Stimulated activated memory B cell treated with anti-CD40 and anti-IgM and Interleukin-4, amounts not matched to agents 10 μg/mL and 1 μg/mL and 100 μg/mL, for 72 hours (primary cell): ENCODE measurements around the gene C12orf54.

ENCODE experiments used
- ATAC-seq: fragments of 150-1000 bp; cut with Tn5 transposase; 2 replicates; pipeline ENCODE4 v1.10.0; 2021
- H3K27ac Mint-ChIP-seq: one replicate; pipeline ENCODE4 v1.8.0; 2022; ENCODE audit warnings: mild to moderate bottlenecking, mixed read lengths
- H3K27me3 Mint-ChIP-seq: one replicate; pipeline ENCODE4 v1.8.0; 2022; ENCODE audit warnings: mixed read lengths
- H3K36me3 Mint-ChIP-seq: one replicate; pipeline ENCODE4 v1.8.0; 2022; ENCODE audit warnings: mixed read lengths
- H3K4me1 Mint-ChIP-seq: one replicate; pipeline ENCODE4 v1.8.0; 2022; ENCODE audit warnings: mixed read lengths
- H3K4me3 Mint-ChIP-seq: one replicate; pipeline ENCODE4 v1.8.0; 2022; ENCODE audit warnings: mild to moderate bottlenecking, moderate library complexity, mixed read lengths
- H3K9me3 Mint-ChIP-seq: one replicate; pipeline ENCODE4 v1.8.0; 2022; ENCODE audit warnings: mixed read lengths

The C12orf54 gene

DNA sequence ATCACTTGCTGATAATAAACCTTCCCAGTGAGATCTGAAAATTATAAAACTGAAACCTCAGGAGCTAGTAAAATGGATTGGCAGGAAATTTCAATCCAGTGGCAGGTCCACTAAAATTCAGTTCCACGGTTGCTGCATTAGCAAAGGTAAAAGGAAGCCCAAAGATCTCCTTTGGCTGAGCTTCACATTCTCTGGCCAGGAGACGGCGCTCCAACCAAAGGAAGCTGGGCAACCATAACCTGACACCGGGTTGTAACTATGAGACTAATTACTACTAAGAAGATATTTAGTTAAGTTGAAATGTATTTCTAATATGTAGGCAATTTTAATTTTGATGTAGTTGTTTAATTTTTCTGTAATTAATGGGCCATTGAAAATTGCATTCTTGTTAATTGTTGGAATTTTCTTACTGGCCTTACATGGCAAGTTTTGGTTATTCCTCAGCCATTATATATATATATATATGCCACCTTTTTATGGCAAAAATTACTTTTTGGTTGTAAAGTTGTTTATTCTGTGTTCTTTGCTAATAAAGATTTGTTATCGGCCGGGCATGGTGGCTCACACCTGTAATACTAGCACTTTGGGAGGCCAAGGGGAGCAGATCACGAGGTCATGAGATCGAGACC is 60.1 kb downstream of the C12orf54 start:
- no peaks in the 10 kb centered on the region for H3K4me1 Mint-ChIP-seq
- H3K27me3 Mint-ChIP-seq: peaks cover 25% of the 10 kb centered on the region
- no peaks in the 10 kb centered on the region for H3K36me3 Mint-ChIP-seq
- no peak overlapping the region for H3K27ac Mint-ChIP-seq
- no peaks in the 10 kb centered on the region for H3K9me3 Mint-ChIP-seq
- no peak overlapping the region for H3K4me3 Mint-ChIP-seq
- ATAC-seq: no peak

DNA sequence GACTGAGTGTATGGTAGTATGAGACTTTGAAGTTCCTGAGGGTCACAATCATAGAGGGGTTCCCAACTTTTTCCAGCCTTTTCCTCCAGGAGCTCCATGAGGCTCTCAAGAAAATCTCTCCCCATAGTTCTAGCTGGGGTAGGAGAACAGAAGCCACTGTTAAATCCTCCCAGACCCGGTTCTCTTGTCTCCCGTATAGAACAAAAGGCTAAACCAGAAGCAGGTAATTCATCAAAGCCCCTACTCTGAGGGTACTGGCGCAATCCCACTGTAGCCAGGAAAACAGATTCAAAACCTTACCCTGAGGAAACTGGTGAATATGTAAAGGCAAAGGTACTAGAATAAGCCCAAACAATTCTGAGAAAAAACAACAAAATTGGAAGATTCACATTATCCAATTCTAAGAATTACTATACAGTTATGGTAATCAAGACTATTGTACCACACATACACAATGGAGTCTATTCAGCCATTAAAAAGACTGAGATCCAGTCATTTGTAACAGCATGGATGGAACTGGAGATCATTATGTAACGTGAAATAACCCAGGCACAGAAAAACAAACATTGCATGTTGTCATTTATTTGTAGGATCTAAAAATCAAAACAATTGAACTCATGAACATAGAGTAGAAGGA is 63.7 kb downstream of the C12orf54 start:
- peaks cover 2% of the 10 kb centered on the region for H3K27me3 Mint-ChIP-seq
- H3K36me3 Mint-ChIP-seq: no peaks in the 10 kb centered on the region
- no peaks in the 10 kb centered on the region for H3K9me3 Mint-ChIP-seq
- no peaks in the 10 kb centered on the region for H3K4me1 Mint-ChIP-seq
- no peak overlapping the region for H3K4me3 Mint-ChIP-seq
- no peak for ATAC-seq
- H3K27ac Mint-ChIP-seq: no peak overlapping the region
